NCI-H460 (cell line): ENCODE data around the gene POLR2E. TPM values are rescaled to one million over a fixed set of nuclear protein-coding genes. Genes with fewer than 3 reads are reported as not detected.

Experiments
- DNase-seq: peaks from one replicate; pipeline ENCODE4 v3.0.0-alpha.2; 2016; ENCODE audit warnings: low read depth; ENCODE audit errors: extremely low read depth
- total RNA-seq: library from RNA; depleted of rRNA; stranded (reverse); fragments of >200 nt; shearing (Covaris generic); gene quantifications from 2 replicates; pipeline ENCODE4 v1.2.3, GENCODE V29; 2014

The POLR2E gene
- total RNA-seq, 1 experiment from 2014 or later: 108 TPM

GRCh38 chr19:1112268-1113029 lies 17.3 kb upstream of the POLR2E start:
- no peak for DNase-seq

- no peak for DNase-seq
Measured at GRCh38 chr19:1111641-1112267, 16.6 kb upstream of the POLR2E start.

- DNase-seq: no peak
Measured at GRCh38 chr19:1110809-1111640, 15.8 kb upstream of the POLR2E start.

- DNase-seq: no peak
Measured at GRCh38 chr19:1109697-1110671, 14.8 kb upstream of the POLR2E start.

GRCh38 chr19:1109032-1109551 lies 13.9 kb upstream of the POLR2E start:
- DNase-seq: no peak

GRCh38 chr19:1108291-1109031 lies 13.3 kb upstream of the POLR2E start:
- DNase-seq: no peak

- DNase-seq: no peak
Measured at GRCh38 chr19:1107661-1108261, 12.6 kb upstream of the POLR2E start.

GRCh38 chr19:1106841-1107660 lies 11.9 kb upstream of the POLR2E start:
- no peak for DNase-seq

GRCh38 chr19:1105873-1106840 lies 11.0 kb upstream of the POLR2E start:
- DNase-seq: no peak

GRCh38 chr19:1105008-1105872 lies 10.1 kb upstream of the POLR2E start:
- DNase-seq: no peak

- DNase-seq: peak; percentile 38
Measured at GRCh38 chr19:1104311-1105007, 9.3 kb upstream of the POLR2E start.

GRCh38 chr19:1103708-1104310 lies 8.6 kb upstream of the POLR2E start, which contains the start of gene GPX4:
TSS of gene GPX4 (plus strand) at chr19:1103994. CDS start at chr19:1104044, 50 bp downstream.
- DNase-seq: peak; percentile 98

GRCh38 chr19:1103132-1103707 lies 8.0 kb upstream of the POLR2E start:
- DNase-seq: no peak

GRCh38 chr19:1102407-1103131 lies 7.4 kb upstream of the POLR2E start:
- DNase-seq: peak; percentile 89
